ENCODE data around the gene NKD1.
A peak's percentile ranks its signal among the peaks of the same experiment; 100 is the strongest.

NKD1 gene

DNA sequence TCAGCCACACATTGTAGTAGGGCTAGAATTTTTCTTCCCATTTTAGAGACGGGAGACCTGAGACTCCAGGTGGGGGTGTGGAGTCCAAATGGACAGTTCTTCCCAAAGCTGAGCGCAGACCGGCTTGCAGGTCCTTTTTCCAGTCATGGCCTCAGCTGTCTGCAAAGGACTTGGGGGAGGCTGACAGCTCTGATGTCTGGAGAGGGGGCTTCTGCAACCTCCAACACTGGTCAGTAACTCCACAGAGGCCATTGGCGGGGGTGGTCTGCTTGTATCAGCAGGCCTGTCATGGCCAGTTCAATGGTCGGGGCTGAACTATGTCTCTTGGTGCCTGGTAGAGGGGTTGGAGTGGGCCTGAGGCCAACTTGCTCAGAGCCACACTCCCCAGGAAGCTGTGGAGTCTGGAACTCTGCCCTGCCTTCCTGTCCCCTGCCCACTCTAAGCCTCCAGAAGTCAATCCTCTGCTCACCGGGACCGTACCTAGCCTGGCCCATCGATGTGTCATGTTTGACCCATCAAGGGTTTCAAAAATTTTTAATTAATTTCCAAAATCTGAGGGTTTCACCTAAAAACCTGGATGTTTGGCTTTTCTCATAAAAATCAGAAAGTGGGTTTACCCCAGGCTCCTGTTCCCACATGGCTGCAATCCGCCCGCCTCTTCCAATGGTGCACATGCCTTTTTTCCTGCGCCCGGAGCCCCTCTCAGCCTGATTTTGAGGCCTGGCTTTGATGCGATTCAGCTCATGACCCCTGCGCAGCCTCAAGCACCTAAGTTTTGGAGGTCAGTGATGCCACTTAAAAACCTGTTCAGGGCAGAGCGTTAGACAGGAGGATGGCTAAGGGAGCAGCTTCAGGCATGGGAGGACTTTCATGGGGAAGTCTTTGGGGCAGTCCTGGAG is 93.0 kb downstream of the NKD1 start:
- TF ChIP-seq, protein P1, sequence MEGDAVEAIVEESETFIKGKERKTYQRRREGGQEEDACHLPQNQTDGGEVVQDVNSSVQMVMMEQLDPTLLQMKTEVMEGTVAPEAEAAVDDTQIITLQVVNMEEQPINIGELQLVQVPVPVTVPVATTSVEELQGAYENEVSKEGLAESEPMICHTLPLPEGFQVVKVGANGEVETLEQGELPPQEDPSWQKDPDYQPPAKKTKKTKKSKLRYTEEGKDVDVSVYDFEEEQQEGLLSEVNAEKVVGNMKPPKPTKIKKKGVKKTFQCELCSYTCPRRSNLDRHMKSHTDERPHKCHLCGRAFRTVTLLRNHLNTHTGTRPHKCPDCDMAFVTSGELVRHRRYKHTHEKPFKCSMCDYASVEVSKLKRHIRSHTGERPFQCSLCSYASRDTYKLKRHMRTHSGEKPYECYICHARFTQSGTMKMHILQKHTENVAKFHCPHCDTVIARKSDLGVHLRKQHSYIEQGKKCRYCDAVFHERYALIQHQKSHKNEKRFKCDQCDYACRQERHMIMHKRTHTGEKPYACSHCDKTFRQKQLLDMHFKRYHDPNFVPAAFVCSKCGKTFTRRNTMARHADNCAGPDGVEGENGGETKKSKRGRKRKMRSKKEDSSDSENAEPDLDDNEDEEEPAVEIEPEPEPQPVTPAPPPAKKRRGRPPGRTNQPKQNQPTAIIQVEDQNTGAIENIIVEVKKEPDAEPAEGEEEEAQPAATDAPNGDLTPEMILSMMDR (IDR thresholded peaks at IDR 0.05; ENCODE audit: low read depth, low read length), result no peak
- no peak overlapping the region for H3K4me3 ChIP-seq (ENCODE audit: low read depth, low read length)
- in situ Hi-C loops (cut with HindIII; ENCODE audit: low sequenced_read_pairs), result no loop called here
- no peak for DNase-seq (ENCODE audit: low read depth, low spot score)

DNA sequence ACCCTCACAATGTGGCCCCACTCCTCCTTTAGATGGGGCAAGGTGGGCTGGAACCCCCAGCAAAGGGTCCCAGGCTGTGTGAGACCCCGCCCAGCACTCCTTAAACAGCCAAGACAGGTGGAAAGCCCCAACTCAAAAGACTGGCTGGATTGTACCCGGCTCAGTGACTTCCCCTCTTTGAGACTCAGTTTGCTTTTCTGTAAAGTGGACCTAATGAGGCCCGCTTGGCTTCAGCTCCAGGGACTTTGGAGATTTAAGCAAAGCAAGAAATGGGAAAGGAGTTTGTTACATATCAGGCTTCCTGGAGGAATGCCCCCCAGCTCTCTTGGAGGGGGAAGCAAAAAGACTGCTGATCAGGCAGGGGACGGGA is 93.6 kb downstream of the NKD1 start:
- no peak overlapping the region for H3K4me3 ChIP-seq (ENCODE audit: low read depth, low read length)
- no peak for DNase-seq (ENCODE audit: low read depth, low spot score)
- TF ChIP-seq, protein P1 (IDR thresholded peaks at IDR 0.05; ENCODE audit: low read depth, low read length), result no peak
- in situ Hi-C loops (cut with HindIII; ENCODE audit: low sequenced_read_pairs), result no loop called here

DNA sequence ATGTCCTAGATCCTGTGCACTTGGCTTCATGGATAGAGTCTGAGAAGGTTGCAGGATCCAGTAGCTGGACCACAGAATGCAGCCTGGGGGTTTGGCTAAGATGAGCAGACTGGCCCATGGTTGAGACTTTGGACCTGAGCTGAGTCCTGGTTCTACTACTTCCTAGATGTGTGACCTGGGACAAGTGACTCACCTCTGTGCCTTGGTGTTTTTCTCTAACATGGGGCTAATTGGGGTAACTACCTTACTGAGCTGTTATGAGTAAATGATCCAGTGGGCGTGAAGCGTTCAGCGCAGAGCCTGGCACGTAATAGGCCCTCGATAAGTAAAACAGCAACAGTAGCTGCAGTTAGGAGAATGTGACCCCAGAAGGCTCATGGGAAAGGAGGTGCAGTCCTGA is 94.2 kb downstream of the NKD1 start:
- in situ Hi-C loops (cut with HindIII; ENCODE audit: low sequenced_read_pairs), result no loop called here
- DNase-seq (ENCODE audit: low read depth, low spot score), result no peak
- H3K4me3 ChIP-seq (ENCODE audit: low read depth, low read length), result no peak overlapping the region
- TF ChIP-seq, protein P1 (IDR thresholded peaks at IDR 0.05; ENCODE audit: low read depth, low read length), result no peak

DNA sequence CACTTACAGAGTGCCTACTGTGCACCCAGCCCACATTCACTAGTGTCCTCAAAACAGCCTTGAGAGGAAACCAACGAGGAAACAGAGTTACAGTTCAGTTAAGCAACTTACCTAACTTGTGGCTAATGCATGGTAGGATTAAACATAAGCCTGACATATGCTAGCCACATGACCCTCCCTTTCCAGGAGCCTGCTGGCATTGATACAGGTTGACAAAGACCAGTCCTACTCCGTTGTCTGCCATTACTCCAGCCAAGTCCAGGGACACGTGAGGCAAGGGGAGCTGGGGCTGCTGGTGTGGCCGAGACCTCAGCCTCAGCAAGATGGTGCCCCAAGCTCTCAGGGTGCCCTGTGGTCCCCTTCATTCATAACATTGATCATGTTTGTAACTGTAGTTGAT is 95.0 kb downstream of the NKD1 start:
- no peak overlapping the region for H3K4me3 ChIP-seq (ENCODE audit: low read depth, low read length)
- in situ Hi-C loops (cut with HindIII; ENCODE audit: low sequenced_read_pairs), result no loop called here
- no peak for DNase-seq (ENCODE audit: low read depth, low spot score)
- TF ChIP-seq, protein P1 (IDR thresholded peaks at IDR 0.05; ENCODE audit: low read depth, low read length), result no peak

DNA sequence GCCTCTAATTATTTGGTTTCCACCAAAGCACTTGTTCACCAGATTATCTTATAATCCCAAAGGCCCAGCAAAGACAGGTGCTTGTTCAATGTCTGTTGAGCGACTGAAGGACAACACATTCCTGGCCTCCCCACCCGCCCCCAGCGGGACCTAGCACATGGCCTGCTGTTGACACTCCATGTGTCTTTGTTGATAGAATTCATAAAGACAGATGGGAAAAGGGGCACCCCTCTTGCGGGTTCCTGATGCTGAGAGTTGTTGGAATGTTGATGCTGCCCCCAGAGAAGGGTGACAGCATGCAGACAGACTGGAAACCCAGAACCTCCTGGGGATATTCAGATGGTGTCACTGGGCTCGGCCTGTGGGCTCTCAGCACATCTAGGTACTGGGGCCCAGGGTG is 96.0 kb downstream of the NKD1 start:
- in situ Hi-C loops (cut with HindIII; ENCODE audit: low sequenced_read_pairs), result no loop called here
- H3K4me3 ChIP-seq (ENCODE audit: low read depth, low read length), result no peak overlapping the region
- TF ChIP-seq, protein P1 (IDR thresholded peaks at IDR 0.05; ENCODE audit: low read depth, low read length), result no peak
- no peak for DNase-seq (ENCODE audit: low read depth, low spot score)

DNA sequence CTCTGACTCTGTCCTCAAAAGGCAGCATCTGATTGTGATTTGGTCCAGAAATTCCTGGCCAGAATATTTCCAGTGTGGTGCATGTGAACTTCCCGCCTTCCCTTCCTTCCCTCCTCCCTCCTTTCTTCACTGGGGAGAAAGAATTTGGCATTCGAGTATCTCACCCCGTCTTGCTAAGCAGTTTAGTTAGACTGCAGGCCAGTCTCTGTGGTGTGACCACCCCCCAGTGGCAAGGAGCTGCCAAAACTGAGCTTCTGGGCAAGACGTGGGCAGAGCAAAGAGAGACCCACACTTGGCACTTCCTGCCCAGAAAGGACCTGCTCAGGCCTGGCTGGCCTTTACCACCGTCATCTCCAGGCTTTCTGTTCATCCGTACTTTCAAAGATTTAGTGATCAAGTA is 96.5 kb downstream of the NKD1 start:
- TF ChIP-seq, protein P1 (IDR thresholded peaks at IDR 0.05; ENCODE audit: low read depth, low read length), result peak; percentile 45
- in situ Hi-C loops (cut with HindIII; ENCODE audit: low sequenced_read_pairs), result no loop called here
- no peak for DNase-seq (ENCODE audit: low read depth, low spot score)
- H3K4me3 ChIP-seq (ENCODE audit: low read depth, low read length), result no peak overlapping the region

Data from astrocyte of the spinal cord (primary cell).